Endothelial cell of umbilical vein (primary cell): ENCODE results near the gene IDUA. TPM values are rescaled to one million over a fixed set of nuclear protein-coding genes. Genes with fewer than 3 reads are reported as not detected.

Experiments
- BruUV-seq: library from RNA; stranded (reverse); fragments of 400-500 nt; replicated peaks from 2 replicates; lab custom pipeline; 2021; lab: Mats Ljungman, UMichigan
- CTCF ChIA-PET: fragments of 300-600, 350-600 bp; sonication (Branson Sonifier 250); formaldehyde crosslinking; loops from one replicate; lab custom pipeline; 2021; ENCODE audit warnings: antibody characterized with exemption, inconsistent platforms; lab: Charles Lee
- POLR2A ChIA-PET: fragments of 300-600, 350-600 bp; sonication (Branson Sonifier 250); formaldehyde crosslinking; loops from one replicate; lab custom pipeline; 2021; ENCODE audit warnings: antibody characterized with exemption, inconsistent platforms; lab: Charles Lee
- DNase-seq: peaks from one replicate; pipeline ENCODE4 v3.0.0-alpha.2; 2011; ENCODE audit warnings: low read depth, low spot score
- FAIRE-seq: peaks from 2 replicates; lab custom pipeline; 2011; peaks lifted over from hg19 to GRCh38; lab: Jason Lieb, UNC
- H2AFZ ChIP-seq: 2 replicates; pipeline ENCODE4 v1.6.0; 2012; ENCODE audit warnings: low read depth, low read length, control low read depth, inconsistent platforms
- H3K27ac ChIP-seq: 2 replicates; pipeline ENCODE4 v1.5.1; 2011; ENCODE audit warnings: low read depth, mild to moderate bottlenecking, control low read depth, low read length, moderate library complexity; ENCODE audit not compliant: insufficient read depth
- H3K27me3 ChIP-seq, 2 experiments: 2 replicates each; pipeline versions ENCODE4 v1.6.0 to v1.6.1; 2011; ENCODE audit warnings: low read length in 2 of 2, mixed read lengths in 1 of 2; ENCODE audit not compliant: control insufficient read depth in 2 of 2, insufficient read depth in 2 of 2
- H3K36me3 ChIP-seq, 2 experiments: 2 replicates in 1 of 2; 3 replicates in 1 of 2; pipeline ENCODE4 v1.5.1; 2011; ENCODE audit warnings: low read length in 2 of 2, mild to moderate bottlenecking in 1 of 2, moderate library complexity in 1 of 2; ENCODE audit not compliant: control insufficient read depth in 2 of 2, insufficient read depth in 2 of 2; ENCODE audit errors: extremely low read depth in 1 of 2
- H3K4me1 ChIP-seq: 3 replicates; pipeline ENCODE4 v1.5.1; 2011; ENCODE audit warnings: mild to moderate bottlenecking, low read length; ENCODE audit not compliant: control insufficient read depth, insufficient read depth; ENCODE audit errors: extremely low read depth
- H3K4me2 ChIP-seq: 2 replicates; pipeline ENCODE4 v1.6.1; 2011; ENCODE audit warnings: low read length, control low read depth, mixed read lengths; ENCODE audit not compliant: insufficient read depth
- H3K4me3 ChIP-seq, 3 experiments: fragments of 200-600 bp in 1 of 3; sonication (generic), shearing (Covaris generic) in 1 of 3; replicated peaks in 1 of 3; 2 replicates each; pipeline ENCODE4 v1.5.1; 2011 to 2016; ENCODE audit warnings: control low read depth in 3 of 3, low read length in 3 of 3, mild to moderate bottlenecking in 2 of 3, inconsistent platforms in 1 of 3, low read depth in 1 of 3, moderate library complexity in 1 of 3; ENCODE audit not compliant: insufficient read depth in 1 of 3
- H3K79me2 ChIP-seq: 2 replicates; pipeline ENCODE4 v1.6.0; 2012; ENCODE audit warnings: low read length, inconsistent platforms; ENCODE audit not compliant: control insufficient read depth, insufficient read depth
- H3K9ac ChIP-seq: replicated peaks from 2 replicates; pipeline ENCODE3; 2011; ENCODE audit warnings: low read length, control low read depth; ENCODE audit not compliant: insufficient read depth; ENCODE audit errors: extremely low read depth
- H3K9me1 ChIP-seq: replicated peaks from 3 replicates; pipeline ENCODE4 v1.6.0; 2011; ENCODE audit warnings: mild to moderate bottlenecking, low read length; ENCODE audit not compliant: control insufficient read depth, insufficient read depth; ENCODE audit errors: extremely low read depth
- H3K9me3 ChIP-seq: replicated peaks from 2 replicates; pipeline ENCODE4 v1.5.1; 2012; ENCODE audit warnings: low read length, inconsistent platforms; ENCODE audit not compliant: control insufficient read depth, insufficient read depth
- H4K20me1 ChIP-seq: replicated peaks from 2 replicates; pipeline ENCODE3; 2011; ENCODE audit warnings: mild to moderate bottlenecking, low read length; ENCODE audit not compliant: control insufficient read depth, insufficient read depth; ENCODE audit errors: extremely low read depth
- EZH2 ChIP-seq: IDR thresholded peaks from 2 replicates; pipeline ENCODE4 v1.6.1; 2012; ENCODE audit warnings: borderline replicate concordance, low read depth, mild to moderate bottlenecking, moderate library complexity, low read length, inconsistent platforms; ENCODE audit not compliant: severe bottlenecking
- FOS ChIP-seq: IDR thresholded peaks from 2 replicates; pipeline ENCODE4 v1.6.1; 2011; ENCODE audit warnings: mild to moderate bottlenecking, low read length, moderate library complexity, borderline replicate concordance; ENCODE audit not compliant: insufficient read depth
- GATA2 ChIP-seq: IDR thresholded peaks from 2 replicates; pipeline ENCODE4 v1.7.0; 2011; ENCODE audit warnings: low read depth, mild to moderate bottlenecking, moderate library complexity, mixed read lengths, low read length; ENCODE audit not compliant: insufficient read length, insufficient read depth
- JUN ChIP-seq: IDR thresholded peaks from 2 replicates; pipeline ENCODE4 v1.6.1; 2011; ENCODE audit warnings: borderline replicate concordance, low read depth; ENCODE audit not compliant: insufficient read length, insufficient read depth
- MYC ChIP-seq: IDR thresholded peaks from one replicate; pipeline ENCODE4 v1.6.1; 2011; ENCODE audit warnings: mild to moderate bottlenecking, low read depth, low read length
- POLR2A ChIP-seq: IDR thresholded peaks from 2 replicates; pipeline ENCODE4 v1.6.1; 2012; ENCODE audit warnings: low read depth, mild to moderate bottlenecking, control low read depth, low read length
- POLR2AphosphoS5 ChIP-seq: IDR thresholded peaks from 2 replicates; pipeline ENCODE4 v1.6.1; 2012; ENCODE audit warnings: low read depth, mild to moderate bottlenecking, control low read depth, low read length, moderate library complexity; ENCODE audit not compliant: insufficient read depth
- dilution Hi-C: fragments of 300-500 bp; cut with MboI; formaldehyde crosslinking; loops from one replicate; pipeline ENCODE4 v1.15.0; 2019; ENCODE audit warnings: low sequenced_read_pairs; ENCODE audit not compliant: extremely low pct_ligation_motif_present
- intact Hi-C: fragments of 100-400 bp; cut with micrococcal nuclease; formaldehyde crosslinking; loops from one replicate; pipeline ENCODE4 v1.10.0; 2022
- polyA plus RNA-seq, 4 experiments: library from polyadenylated mRNA; depleted of rRNA in 3 of 4; stranded (reverse) in 3 of 4; unstranded in 1 of 4; fragments of >200 nt; gene quantifications; 2 replicates each; pipeline versions ENCODE4 v1.2.1 to v1.2.3, GENCODE V29; 2011 to 2012; ENCODE audit warnings: missing spikeins in 1 of 4
- total RNA-seq: library from RNA; stranded (reverse); gene quantifications from 2 replicates; pipeline ENCODE4 v1.2.3, GENCODE V29; 2021
- TF ChIP-seq, protein P1 (sequence below), 2 donors: IDR thresholded peaks; 1 replicate in 1 of 2; 2 replicates in 1 of 2; pipeline ENCODE4 v1.5.1; 2011; ENCODE audit warnings: low read length in 2 of 2, mild to moderate bottlenecking in 2 of 2, moderate library complexity in 2 of 2, control low read depth in 1 of 2, inconsistent platforms in 1 of 2, low read depth in 1 of 2; ENCODE audit not compliant: insufficient read depth in 1 of 2; ENCODE audit errors: extremely low read depth in 1 of 2
- TF ChIP-seq, protein P2 (sequence below): IDR thresholded peaks from 2 replicates; pipeline ENCODE4 v1.6.1; 2011; ENCODE audit not compliant: insufficient read depth, insufficient read length

Gene IDUA
- total and polyA plus RNA-seq, 2 donors (not counting 3 experiments of a cell fraction or from before 2014, with no cell fraction given), result 19.1 to 34.1 TPM

DNA sequence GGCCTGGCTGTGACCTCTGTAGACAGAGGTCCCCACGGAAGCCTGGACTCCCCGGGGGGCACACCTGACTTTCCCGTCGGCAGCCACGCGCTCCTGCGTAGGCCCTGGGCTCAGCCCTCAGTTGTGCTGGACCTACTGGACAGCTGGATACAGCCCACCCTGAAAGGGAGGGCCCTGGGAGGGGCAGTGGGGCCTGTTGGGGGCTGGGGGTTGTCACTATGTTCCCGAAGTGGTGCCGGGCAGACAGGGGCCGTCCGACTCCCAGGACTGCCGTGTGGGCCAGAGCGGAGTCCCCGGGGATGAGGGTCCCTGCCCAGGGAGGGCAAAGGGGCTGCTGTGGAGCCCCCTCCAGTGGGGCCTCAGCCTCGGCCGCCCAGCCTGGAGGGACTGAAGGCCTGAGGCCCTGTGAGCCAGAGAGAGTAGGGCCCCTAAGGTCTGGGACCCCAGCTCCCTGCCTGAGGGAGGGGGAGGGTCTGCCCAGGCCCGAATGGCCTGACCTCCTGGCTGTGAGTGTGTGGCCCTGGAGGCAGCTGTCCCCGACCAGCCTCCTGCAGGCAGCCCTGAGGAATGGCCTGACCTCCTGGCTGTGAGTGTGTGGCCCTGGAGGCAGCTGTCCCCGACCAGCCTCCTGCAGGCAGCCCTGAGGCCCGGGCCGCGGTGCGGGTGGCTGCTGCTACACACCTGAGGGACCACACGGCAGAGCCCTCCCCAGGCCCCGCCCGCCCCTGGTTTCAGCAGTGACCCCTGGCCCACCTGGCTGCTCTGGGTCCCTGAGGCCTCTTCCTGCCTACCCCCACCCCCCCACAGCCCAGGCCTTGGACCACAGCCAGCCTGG, 50.3 kb downstream of the IDUA start:
- H3K36me3 ChIP-seq, result no peaks in the 10 kb centered on the region
- CTCF ChIA-PET, result interaction anchor here (1.0 to 1.6 kb wide), 2 partner anchors 10 to 13 kb away, joined by 3 to 4 read pairs; no protein-coding TSS in a partner anchor
- H3K4me3 ChIP-seq, result no peak overlapping the region
- no peak overlapping the region for H3K4me2 ChIP-seq
- POLR2A ChIA-PET, result no interaction called here
- TF ChIP-seq MYC, result no peak
- TF ChIP-seq EZH2, result no peak
- TF ChIP-seq, protein P1, sequence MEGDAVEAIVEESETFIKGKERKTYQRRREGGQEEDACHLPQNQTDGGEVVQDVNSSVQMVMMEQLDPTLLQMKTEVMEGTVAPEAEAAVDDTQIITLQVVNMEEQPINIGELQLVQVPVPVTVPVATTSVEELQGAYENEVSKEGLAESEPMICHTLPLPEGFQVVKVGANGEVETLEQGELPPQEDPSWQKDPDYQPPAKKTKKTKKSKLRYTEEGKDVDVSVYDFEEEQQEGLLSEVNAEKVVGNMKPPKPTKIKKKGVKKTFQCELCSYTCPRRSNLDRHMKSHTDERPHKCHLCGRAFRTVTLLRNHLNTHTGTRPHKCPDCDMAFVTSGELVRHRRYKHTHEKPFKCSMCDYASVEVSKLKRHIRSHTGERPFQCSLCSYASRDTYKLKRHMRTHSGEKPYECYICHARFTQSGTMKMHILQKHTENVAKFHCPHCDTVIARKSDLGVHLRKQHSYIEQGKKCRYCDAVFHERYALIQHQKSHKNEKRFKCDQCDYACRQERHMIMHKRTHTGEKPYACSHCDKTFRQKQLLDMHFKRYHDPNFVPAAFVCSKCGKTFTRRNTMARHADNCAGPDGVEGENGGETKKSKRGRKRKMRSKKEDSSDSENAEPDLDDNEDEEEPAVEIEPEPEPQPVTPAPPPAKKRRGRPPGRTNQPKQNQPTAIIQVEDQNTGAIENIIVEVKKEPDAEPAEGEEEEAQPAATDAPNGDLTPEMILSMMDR (IDR thresholded peaks at IDR 0.05; ENCODE audit: extremely low read depth in 1 of 2, insufficient read depth in 1 of 2, low read depth in 1 of 2, low read length in 2 of 2), result no peak
- TF ChIP-seq FOS, result no peak
- no peak for TF ChIP-seq GATA2
- no peak for TF ChIP-seq JUN
- no peak for TF ChIP-seq POLR2A
- TF ChIP-seq POLR2AphosphoS5, result no peak
- TF ChIP-seq, protein P2, sequence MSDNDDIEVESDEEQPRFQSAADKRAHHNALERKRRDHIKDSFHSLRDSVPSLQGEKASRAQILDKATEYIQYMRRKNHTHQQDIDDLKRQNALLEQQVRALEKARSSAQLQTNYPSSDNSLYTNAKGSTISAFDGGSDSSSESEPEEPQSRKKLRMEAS, result no peak
- intact Hi-C loops, result no loop called here
- no peak overlapping the region for H3K27ac ChIP-seq
- no peak overlapping the region for H2AFZ ChIP-seq
- no peaks in the 10 kb centered on the region for H3K79me2 ChIP-seq
- no TSS peak for BruUV-seq
- no peak overlapping the region for H3K9ac ChIP-seq
- FAIRE-seq (no peak), DNase-seq (no peak)
- no peaks in the 10 kb centered on the region for H3K27me3 ChIP-seq
- H3K9me1 ChIP-seq, result no peaks in the 10 kb centered on the region
- H4K20me1 ChIP-seq, result no peaks in the 10 kb centered on the region
- peaks cover 3% of the 10 kb centered on the region for H3K4me1 ChIP-seq
- H3K9me3 ChIP-seq, result no peaks in the 10 kb centered on the region
- dilution Hi-C loops, result no loop called here
